ENCODE data around the gene GALNT18. TPM values are rescaled to one million over a fixed set of nuclear protein-coding genes. Genes with fewer than 3 reads are reported as not detected.

Gene GALNT18
- total RNA-seq, 1 donor from 2014 or later = 46.4 TPM

- Histone ChIP-seq H3K9me3 (no peaks in the 10 kb centered on the region), H3K36me3 (peaks cover 4% of the 10 kb centered on the region), H3K4me3 (no peak overlapping the region), H3K27me3 (ENCODE audit: low read depth) (no peaks in the 10 kb centered on the region), H3K27ac (no peak overlapping the region), H3K4me1 (no peaks in the 10 kb centered on the region)
- DNase-seq = no peak
- TF ChIP-seq, protein P1, sequence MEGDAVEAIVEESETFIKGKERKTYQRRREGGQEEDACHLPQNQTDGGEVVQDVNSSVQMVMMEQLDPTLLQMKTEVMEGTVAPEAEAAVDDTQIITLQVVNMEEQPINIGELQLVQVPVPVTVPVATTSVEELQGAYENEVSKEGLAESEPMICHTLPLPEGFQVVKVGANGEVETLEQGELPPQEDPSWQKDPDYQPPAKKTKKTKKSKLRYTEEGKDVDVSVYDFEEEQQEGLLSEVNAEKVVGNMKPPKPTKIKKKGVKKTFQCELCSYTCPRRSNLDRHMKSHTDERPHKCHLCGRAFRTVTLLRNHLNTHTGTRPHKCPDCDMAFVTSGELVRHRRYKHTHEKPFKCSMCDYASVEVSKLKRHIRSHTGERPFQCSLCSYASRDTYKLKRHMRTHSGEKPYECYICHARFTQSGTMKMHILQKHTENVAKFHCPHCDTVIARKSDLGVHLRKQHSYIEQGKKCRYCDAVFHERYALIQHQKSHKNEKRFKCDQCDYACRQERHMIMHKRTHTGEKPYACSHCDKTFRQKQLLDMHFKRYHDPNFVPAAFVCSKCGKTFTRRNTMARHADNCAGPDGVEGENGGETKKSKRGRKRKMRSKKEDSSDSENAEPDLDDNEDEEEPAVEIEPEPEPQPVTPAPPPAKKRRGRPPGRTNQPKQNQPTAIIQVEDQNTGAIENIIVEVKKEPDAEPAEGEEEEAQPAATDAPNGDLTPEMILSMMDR (IDR thresholded peaks at IDR 0.05) = no peak
- intact Hi-C loops (cut with DNase I) = no loop called here
- no peak for ATAC-seq
Observed at GRCh38 chr11:11381471-11382105, 240.2 kb downstream of the GALNT18 start.

DNA sequence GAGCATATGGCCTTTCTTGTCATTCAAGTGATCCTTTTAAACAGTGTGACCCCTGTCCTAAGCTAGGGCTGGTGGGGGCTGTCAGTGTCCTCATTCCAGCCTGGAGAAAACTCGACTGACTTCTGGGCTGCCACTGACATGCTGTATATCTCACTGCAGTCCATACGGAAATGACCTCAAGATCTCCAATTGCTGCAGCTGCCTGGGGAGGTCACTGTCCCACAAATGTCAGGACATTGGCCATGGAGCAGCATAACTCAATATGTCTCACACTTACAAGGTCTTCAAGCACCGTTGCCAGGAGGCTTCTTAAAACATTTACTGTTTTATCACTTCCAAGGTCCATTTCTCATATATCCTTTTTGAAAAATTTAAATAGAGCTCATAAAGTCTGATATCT lies 240.9 kb downstream of the GALNT18 start:
- TF ChIP-seq, protein P1 (IDR thresholded peaks at IDR 0.05) = no peak
- intact Hi-C loops (cut with DNase I) = no loop called here
- ATAC-seq = no peak

DNA sequence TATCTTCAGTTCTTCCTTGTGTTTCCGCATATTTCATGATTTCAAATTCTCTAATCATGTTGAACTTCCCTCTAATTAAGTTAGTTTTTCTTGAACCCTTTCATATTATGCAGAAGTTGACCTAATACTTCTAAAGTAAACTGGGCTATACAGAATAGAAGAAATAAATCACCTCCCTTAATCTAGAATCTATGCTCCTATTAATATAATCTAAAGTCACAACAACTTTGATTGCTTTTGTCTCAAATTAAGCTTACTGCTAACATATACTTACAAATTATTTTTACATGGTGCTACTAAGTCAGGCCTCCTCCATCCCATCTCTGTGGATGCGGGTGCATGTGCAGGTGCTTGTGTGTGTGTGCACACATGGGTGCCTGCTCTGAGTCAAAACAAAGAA lies 241.5 kb downstream of the GALNT18 start:
- ATAC-seq = no peak
- no peak overlapping the region for H3K27ac ChIP-seq
- H3K36me3 ChIP-seq = peaks cover 7% of the 10 kb centered on the region
- DNase-seq = no peak
- H3K9me3 ChIP-seq = no peaks in the 10 kb centered on the region
- H3K4me3 ChIP-seq = no peak overlapping the region
- no peaks in the 10 kb centered on the region for H3K27me3 ChIP-seq (ENCODE audit: low read depth)
- intact Hi-C loops (cut with DNase I) = no loop called here
- TF ChIP-seq, protein P1 (IDR thresholded peaks at IDR 0.05) = no peak
- H3K4me1 ChIP-seq = no peaks in the 10 kb centered on the region

More for the DNA sequence above, 240.9 kb downstream of the GALNT18 start:
- H3K4me3 ChIP-seq = no peak overlapping the region
- no peak for DNase-seq
- H3K4me1 ChIP-seq = no peaks in the 10 kb centered on the region
- H3K9me3 ChIP-seq = no peaks in the 10 kb centered on the region
- no peak overlapping the region for H3K27ac ChIP-seq
- no peaks in the 10 kb centered on the region for H3K27me3 ChIP-seq (ENCODE audit: low read depth)
- peaks cover 7% of the 10 kb centered on the region for H3K36me3 ChIP-seq

GRCh38 chr11:11379661-11380060 lies 242.1 kb downstream of the GALNT18 start:
- Histone ChIP-seq H3K4me3 (no peak overlapping the region), H3K36me3 (peaks cover 7% of the 10 kb centered on the region), H3K4me1 (no peaks in the 10 kb centered on the region), H3K27me3 (ENCODE audit: low read depth) (no peaks in the 10 kb centered on the region), H3K9me3 (no peaks in the 10 kb centered on the region), H3K27ac (no peak overlapping the region)
- intact Hi-C loops (cut with DNase I) = no loop called here
- ATAC-seq (no peak), DNase-seq (no peak)
- TF ChIP-seq, protein P1 (IDR thresholded peaks at IDR 0.05) = no peak

DNA sequence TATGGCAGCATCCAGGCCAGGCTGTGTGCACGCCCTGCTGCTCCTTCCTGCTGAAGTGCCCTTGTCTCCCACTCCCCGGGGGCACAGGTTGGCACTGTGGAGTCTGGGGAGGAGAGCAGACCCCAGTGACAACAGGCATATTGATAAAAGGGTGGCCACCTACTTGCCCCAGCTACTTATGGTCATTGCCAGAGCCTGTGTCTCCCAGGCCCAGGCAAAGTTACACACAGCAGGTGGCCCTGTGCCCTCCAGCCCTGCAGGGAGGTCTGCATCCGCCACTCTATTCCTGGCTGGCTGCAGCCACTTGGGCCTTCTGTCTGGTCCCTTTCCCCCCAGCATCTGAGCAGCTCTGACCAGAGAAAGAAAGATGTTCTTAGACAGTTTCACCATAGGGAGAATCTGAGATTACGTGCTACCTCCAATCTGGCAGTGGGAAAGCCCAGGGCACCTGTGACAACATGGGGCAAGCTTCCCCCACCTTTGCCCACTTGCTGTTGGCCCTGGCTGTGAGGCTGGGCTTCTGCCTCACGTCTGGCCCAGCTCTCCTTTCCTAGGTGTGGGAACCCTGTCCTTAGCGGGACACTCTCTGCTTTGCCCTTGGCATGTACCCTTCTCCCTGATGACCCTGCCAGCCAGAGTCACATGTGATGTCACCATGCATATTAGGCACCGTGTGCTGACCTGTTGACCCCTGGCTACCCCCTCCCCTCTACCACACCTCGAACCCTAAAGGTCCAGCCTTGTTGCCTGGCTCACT lies 243.4 kb downstream of the GALNT18 start:
- Histone ChIP-seq H3K27me3 (ENCODE audit: low read depth) (no peaks in the 10 kb centered on the region), H3K27ac (no peak overlapping the region), H3K9me3 (no peaks in the 10 kb centered on the region), H3K4me1 (no peaks in the 10 kb centered on the region), H3K36me3 (peaks cover 7% of the 10 kb centered on the region), H3K4me3 (no peak overlapping the region)
- DNase-seq = no peak
- intact Hi-C loops (cut with DNase I) = no loop called here
- TF ChIP-seq, protein P1 (IDR thresholded peaks at IDR 0.05) = no peak
- ATAC-seq = peak in 1 of 2 donors; percentile 40
